Thymus (tissue), 11 donors: ENCODE data around the gene TAB2. TPM values are rescaled to one million over a fixed set of nuclear protein-coding genes. Genes with fewer than 3 reads are reported as not detected.

Source experiments
- DNase-seq, 9 donors: peaks; one replicate each; pipeline ENCODE4 v3.0.0-alpha.2; 2013; ENCODE audit warnings: low spot score in 9 of 9, low read depth in 6 of 9, missing footprints in 1 of 9
- H3K27ac ChIP-seq, 2 donors: one replicate each; pipeline ENCODE4 v1.5.1; 2013; ENCODE audit warnings: control low read depth in 1 of 2, low read depth in 1 of 2, low read length in 1 of 2, mild to moderate bottlenecking in 1 of 2, moderate library complexity in 1 of 2
- H3K27me3 ChIP-seq, 2 donors: one replicate each; pipeline ENCODE4 v1.5.1; 2013; ENCODE audit warnings: low read length in 1 of 2; ENCODE audit not compliant: control insufficient read depth in 2 of 2, insufficient read depth in 1 of 2
- H3K36me3 ChIP-seq, 2 donors: one replicate each; pipeline ENCODE4 v1.5.1; 2013; ENCODE audit warnings: low read length in 1 of 2, mild to moderate bottlenecking in 1 of 2, moderate library complexity in 1 of 2; ENCODE audit not compliant: control insufficient read depth in 2 of 2, insufficient read depth in 2 of 2
- H3K4me1 ChIP-seq, 2 donors: one replicate each; pipeline ENCODE4 v1.5.1; 2013; ENCODE audit warnings: low read length in 2 of 2; ENCODE audit not compliant: control insufficient read depth in 2 of 2, insufficient read depth in 2 of 2
- H3K4me3 ChIP-seq, 2 donors: one replicate each; pipeline ENCODE4 v1.5.1; 2013; ENCODE audit warnings: low read length in 2 of 2, control low read depth in 1 of 2, mild to moderate bottlenecking in 1 of 2
- H3K9me3 ChIP-seq, 2 donors: one replicate each; pipeline ENCODE4 v1.5.1; 2013; ENCODE audit warnings: low read length in 1 of 2, mild to moderate bottlenecking in 1 of 2; ENCODE audit not compliant: control insufficient read depth in 2 of 2, insufficient read depth in 1 of 2
- WGBS: extraction: QIAGEN DNeasy Blood & Tissue Kit; methylation state at CpG from one replicate; pipeline ENCODE4 v1.1.7; 2013; 5-methylcytosine and 5-hydroxymethylcytosine counted together
- polyA plus RNA-seq: library from polyadenylated mRNA; stranded (reverse); fragments of 200-250 nt; gene quantifications from one replicate; pipeline ENCODE4 v1.2.3, GENCODE V29; 2013
- total RNA-seq: library from RNA; stranded (reverse); fragments of 120-200 nt; gene quantifications from one replicate; pipeline ENCODE4 v1.2.4, GENCODE V29; 2013
- donor health status: healthy.

TAB2 gene
- total and polyA plus RNA-seq, 2 donors = 30.8 to 34.3 TPM

DNA sequence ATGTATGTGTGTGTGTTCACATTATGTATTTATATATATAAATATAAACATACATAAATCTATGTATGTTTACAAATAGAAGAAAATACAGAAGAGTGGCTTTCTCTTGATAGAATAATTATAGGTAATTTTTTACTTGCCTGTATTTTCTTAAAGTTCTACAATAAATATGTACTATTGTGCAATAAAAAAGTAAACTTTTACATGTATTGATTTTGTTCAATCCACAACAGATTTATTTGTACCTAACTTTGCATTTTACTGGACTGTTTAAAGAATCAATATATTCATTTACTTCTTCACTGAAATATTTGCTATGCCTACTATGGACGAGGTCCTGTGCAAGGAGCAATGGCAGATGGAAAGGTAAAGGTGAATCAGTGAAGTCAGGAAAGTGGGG, 14.0 kb upstream of the TAB2 start:
- 98% methylated on average over 1 of the region's 1 CpG for WGBS
- no peaks in the 10 kb centered on the region for H3K9me3 ChIP-seq
- no peak overlapping the region for H3K4me3 ChIP-seq
- no peaks in the 10 kb centered on the region for H3K27me3 ChIP-seq
- H3K36me3 ChIP-seq = no peaks in the 10 kb centered on the region
- no peaks in the 10 kb centered on the region for H3K4me1 ChIP-seq
- H3K27ac ChIP-seq = no peak overlapping the region
- DNase-seq = no peak

DNA sequence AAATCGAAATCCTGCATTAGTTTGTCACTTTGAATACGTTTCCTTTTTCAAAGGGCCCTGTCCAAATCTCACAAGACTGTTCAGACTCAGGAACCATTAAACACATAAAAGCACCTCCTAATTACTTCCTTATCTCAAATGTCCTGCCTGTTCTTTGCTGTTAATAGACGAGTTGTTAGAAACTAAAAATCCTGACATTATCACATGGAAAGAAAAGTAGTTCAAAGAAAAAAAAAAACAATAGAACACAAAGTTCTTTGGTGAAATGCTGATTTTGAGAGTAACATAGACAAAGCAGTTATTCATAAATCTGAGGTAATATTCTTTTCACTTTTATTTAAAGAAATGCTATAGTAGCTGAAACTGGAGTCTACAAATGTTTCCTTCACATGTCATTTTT, 12.1 kb upstream of the TAB2 start:
- Histone ChIP-seq H3K27me3 (no peaks in the 10 kb centered on the region), H3K27ac (no peak overlapping the region), H3K4me3 (no peak overlapping the region), H3K4me1 (no peaks in the 10 kb centered on the region), H3K36me3 (no peaks in the 10 kb centered on the region), H3K9me3 (no peaks in the 10 kb centered on the region)
- 59% methylated on average over 3 of the region's 3 CpGs for WGBS
- no peak for DNase-seq

DNA sequence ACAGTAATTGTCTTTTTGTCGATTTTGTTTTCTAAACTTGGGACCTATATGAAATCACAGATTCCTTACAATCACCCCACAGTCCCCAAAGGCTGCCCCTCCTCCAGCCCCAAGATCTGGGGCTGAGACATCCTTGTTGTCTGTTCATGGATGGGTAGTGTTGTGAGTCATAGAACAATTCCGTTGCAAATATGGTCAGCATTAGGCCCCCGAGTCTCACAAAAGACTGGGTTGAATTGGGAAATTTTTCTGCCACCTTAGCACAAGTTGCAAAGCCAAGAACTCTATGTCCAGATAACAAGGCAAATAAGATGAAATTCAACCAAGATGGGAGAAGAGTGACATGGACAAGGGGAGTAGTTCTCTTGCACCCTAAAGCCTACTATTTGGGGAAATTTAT, 10.5 kb upstream of the TAB2 start:
- Histone ChIP-seq H3K4me1 (no peaks in the 10 kb centered on the region), H3K27me3 (no peaks in the 10 kb centered on the region), H3K9me3 (no peaks in the 10 kb centered on the region), H3K27ac (no peak overlapping the region), H3K4me3 (no peak overlapping the region), H3K36me3 (no peaks in the 10 kb centered on the region)
- 96% methylated on average over 3 of the region's 3 CpGs for WGBS
- DNase-seq = no peak

- H3K27me3 ChIP-seq = no peaks in the 10 kb centered on the region
- WGBS = 86% methylated on average over 4 of the region's 4 CpGs
- peaks cover 0 to 1% of the 10 kb centered on the region in 2 donors for H3K4me1 ChIP-seq
- H3K4me3 ChIP-seq = no peak overlapping the region
- no peak for DNase-seq
- no peaks in the 10 kb centered on the region for H3K9me3 ChIP-seq
- no peak overlapping the region for H3K27ac ChIP-seq
- H3K36me3 ChIP-seq = no peaks in the 10 kb centered on the region
These were observed 6.2 kb upstream of the TAB2 start for GRCh38 chr6:149311293-149311692.

DNA sequence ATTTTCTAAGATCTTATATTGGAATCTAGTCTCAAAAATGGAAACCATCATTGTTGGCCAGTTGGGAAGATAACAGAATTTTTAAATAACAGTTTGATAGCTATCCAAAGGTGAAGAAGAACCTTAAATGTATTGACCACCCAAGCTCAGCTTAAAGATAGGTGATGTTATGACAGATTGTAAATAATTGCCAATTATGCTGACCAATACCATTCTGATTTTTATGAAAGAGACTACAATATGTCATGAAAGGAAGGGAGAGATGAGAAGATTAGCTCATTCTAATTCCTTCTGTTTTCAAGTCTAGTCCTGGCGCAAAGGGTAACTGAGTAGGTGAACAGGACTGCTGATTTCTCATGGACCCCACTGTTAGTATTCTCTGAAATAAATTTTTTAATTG, 5.7 kb upstream of the TAB2 start:
- H3K4me3 ChIP-seq = no peak overlapping the region
- H3K36me3 ChIP-seq = no peaks in the 10 kb centered on the region
- peaks cover 0 to 5% of the 10 kb centered on the region in 2 donors for H3K4me1 ChIP-seq
- 99% methylated on average over 1 of the region's 1 CpG for WGBS
- no peak overlapping the region for H3K27ac ChIP-seq
- DNase-seq = no peak
- no peaks in the 10 kb centered on the region for H3K27me3 ChIP-seq
- H3K9me3 ChIP-seq = no peaks in the 10 kb centered on the region

GRCh38 chr6:149313070-149313469, 4.4 kb upstream of the TAB2 start:
- DNase-seq = no peak
- Histone ChIP-seq H3K36me3 (no peaks in the 10 kb centered on the region), H3K4me1 (peaks cover 0 to 5% of the 10 kb centered on the region in 2 donors), H3K27ac (no peak overlapping the region), H3K27me3 (no peaks in the 10 kb centered on the region), H3K9me3 (no peaks in the 10 kb centered on the region), H3K4me3 (no peak overlapping the region)
- WGBS = 83% methylated on average over 5 of the region's 5 CpGs

GRCh38 chr6:149313861-149314260, 3.7 kb upstream of the TAB2 start:
- Histone ChIP-seq H3K27ac (no peak overlapping the region), H3K36me3 (no peaks in the 10 kb centered on the region), H3K4me1 (peaks cover 5 to 8% of the 10 kb centered on the region in 2 donors), H3K4me3 (no peak overlapping the region), H3K27me3 (no peaks in the 10 kb centered on the region), H3K9me3 (no peaks in the 10 kb centered on the region)
- WGBS = 100% methylated on average over 1 of the region's 1 CpG
- DNase-seq = no peak

- H3K4me3 ChIP-seq = no peak overlapping the region
- 98% methylated on average over 1 of the region's 1 CpG for WGBS
These were observed 3.1 kb upstream of the TAB2 start for GRCh38 chr6:149314325-149314905.

DNA sequence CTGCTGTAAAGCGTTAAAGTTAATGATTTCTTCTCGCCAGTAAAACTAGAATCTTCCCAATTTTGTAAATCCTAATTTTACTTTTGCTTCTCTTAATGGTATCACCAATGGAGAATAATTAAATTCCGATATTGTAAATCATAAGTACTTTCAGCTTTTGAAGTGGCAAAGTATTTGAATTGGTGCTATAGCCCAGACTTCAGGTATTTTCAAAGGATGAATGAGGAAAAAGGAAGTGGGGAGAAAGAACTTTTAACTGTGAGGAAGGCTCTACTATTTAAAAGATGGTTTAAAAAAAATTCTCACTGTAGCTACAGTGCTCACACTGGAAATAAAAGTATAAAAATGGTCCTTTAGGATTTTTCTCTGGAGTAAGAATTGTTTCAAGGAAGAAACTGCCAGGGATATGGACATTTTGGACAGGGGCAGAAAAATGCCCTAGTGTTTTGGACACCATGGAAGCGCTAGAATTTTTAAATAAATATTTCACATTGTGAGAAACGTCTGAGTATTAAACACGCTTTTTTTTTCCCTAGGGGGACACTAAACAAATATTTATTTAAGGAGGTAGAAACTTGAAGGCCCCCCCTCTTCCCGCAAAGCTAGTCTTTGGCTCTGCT, 1.3 kb upstream of the TAB2 start:
- H3K36me3 ChIP-seq = no peaks in the 10 kb centered on the region
- peaks cover 5 to 17% of the 10 kb centered on the region in 2 donors for H3K4me1 ChIP-seq
- H3K27ac ChIP-seq = peak overlapping the region; percentile 84 to 98
- H3K4me3 ChIP-seq = peak overlapping the region; percentile 73 to 94
- H3K27me3 ChIP-seq = no peaks in the 10 kb centered on the region
- no peak for DNase-seq
- 42% methylated on average over 7 of the region's 7 CpGs for WGBS
- no peaks in the 10 kb centered on the region for H3K9me3 ChIP-seq

More at GRCh38 chr6:149314325-149314905, 3.1 kb upstream of the TAB2 start:
- no peak for DNase-seq
- peaks cover 5 to 8% of the 10 kb centered on the region in 2 donors for H3K4me1 ChIP-seq
- no peaks in the 10 kb centered on the region for H3K36me3 ChIP-seq
- H3K27ac ChIP-seq = no peak overlapping the region
- H3K9me3 ChIP-seq = no peaks in the 10 kb centered on the region
- no peaks in the 10 kb centered on the region for H3K27me3 ChIP-seq
